ENCODE data around the gene EHD3. TPM values are rescaled to one million over a fixed set of nuclear protein-coding genes. Genes with fewer than 3 reads are reported as not detected.

EHD3 gene
- total RNA-seq, 1 donor = 48.8 TPM

DNA sequence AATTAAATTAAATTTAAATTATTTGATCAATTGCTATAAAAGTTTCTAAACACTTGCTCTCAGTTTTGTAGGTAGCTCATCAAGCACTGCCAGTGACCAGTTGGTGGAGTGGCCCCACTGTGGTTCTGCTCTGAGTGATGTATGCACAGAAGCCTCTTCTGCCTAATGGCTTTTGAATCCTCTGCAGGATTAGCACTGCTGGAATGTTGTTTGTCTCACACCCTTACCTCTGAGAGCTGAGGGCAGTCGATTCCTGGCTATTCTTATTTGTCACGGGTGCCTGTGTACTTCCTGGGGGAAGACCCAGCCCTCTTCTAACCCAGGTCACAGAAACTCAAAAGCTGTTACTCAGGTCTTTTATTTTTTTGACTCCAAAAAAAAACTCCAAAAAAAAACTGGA, 26.2 kb upstream of the EHD3 start:
- DNase-seq (ENCODE audit: low read depth) = no peak
- no peak overlapping the region for H3K4me3 ChIP-seq (ENCODE audit: low read depth, low read length)
- TF ChIP-seq, protein P1, sequence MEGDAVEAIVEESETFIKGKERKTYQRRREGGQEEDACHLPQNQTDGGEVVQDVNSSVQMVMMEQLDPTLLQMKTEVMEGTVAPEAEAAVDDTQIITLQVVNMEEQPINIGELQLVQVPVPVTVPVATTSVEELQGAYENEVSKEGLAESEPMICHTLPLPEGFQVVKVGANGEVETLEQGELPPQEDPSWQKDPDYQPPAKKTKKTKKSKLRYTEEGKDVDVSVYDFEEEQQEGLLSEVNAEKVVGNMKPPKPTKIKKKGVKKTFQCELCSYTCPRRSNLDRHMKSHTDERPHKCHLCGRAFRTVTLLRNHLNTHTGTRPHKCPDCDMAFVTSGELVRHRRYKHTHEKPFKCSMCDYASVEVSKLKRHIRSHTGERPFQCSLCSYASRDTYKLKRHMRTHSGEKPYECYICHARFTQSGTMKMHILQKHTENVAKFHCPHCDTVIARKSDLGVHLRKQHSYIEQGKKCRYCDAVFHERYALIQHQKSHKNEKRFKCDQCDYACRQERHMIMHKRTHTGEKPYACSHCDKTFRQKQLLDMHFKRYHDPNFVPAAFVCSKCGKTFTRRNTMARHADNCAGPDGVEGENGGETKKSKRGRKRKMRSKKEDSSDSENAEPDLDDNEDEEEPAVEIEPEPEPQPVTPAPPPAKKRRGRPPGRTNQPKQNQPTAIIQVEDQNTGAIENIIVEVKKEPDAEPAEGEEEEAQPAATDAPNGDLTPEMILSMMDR (IDR thresholded peaks at IDR 0.05; ENCODE audit: insufficient read depth, low read depth, low read length) = no peak

DNA sequence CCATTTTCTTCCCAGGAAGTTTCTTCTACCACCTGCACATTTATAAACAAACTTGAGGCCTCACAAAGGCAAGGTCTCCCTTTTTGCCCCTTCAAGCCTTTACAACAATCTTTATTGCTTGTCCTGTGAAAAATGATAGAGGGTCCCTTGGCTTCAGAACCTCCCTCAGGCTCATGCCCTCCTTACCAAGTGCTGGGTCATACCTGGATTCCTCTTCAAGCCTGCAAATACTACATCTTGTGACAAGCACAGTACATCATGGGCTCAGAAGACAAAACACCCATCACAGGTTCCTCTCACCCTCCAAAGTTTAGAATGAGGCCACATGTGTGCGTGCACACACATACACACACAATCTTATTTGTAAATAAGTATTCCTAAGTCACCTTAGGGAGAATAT, 25.7 kb upstream of the EHD3 start:
- no peak for DNase-seq (ENCODE audit: low read depth)
- TF ChIP-seq, protein P1 (IDR thresholded peaks at IDR 0.05; ENCODE audit: insufficient read depth, low read depth, low read length) = no peak
- no peak overlapping the region for H3K4me3 ChIP-seq (ENCODE audit: low read depth, low read length)

DNA sequence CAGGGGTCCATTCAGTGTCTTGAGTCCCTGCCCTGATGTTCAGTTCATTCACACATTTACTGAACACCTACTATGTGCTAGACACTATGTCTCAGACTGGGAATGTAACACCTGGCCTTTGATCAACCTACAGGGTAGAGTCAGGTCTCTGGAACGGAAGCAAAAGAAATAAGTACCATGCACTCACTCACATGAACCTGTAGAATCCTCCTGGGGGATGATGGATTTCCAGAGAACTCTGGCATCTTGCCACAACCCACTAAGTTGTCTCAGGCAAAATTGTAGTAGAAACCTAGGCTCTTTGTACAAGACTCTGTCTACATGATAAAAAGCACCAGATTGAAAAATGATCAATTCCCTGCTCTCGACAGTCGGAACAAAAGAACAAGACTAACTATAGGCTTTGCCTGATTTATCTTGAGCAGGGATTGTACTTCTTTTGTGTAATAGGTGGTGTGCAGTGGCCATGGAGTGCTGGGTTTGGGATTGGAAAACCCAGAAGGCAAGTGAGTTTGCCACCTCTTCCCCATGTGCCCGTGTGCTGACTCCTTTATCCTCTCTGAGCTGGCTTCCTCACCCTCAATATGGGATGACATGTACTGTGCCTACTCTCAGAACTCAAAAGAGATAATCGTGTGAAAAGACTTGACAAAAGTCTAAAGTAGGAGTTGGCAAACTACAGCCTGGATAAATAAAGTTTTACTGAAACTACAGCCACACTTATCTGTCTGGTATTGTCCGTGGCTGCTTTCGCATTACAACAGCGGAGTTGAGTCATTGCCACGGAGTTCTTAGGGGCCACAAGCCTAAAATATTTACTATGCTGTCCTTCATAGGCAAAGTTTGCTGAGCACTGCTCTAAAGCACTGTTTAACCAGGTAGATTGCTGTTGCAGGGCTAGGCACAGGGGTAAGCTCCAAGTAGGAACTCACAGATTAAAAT, 21.0 kb upstream of the EHD3 start:
- H3K4me3 ChIP-seq (ENCODE audit: low read depth, low read length) = no peak overlapping the region
- DNase-seq (ENCODE audit: low read depth) = no peak
- TF ChIP-seq, protein P1 (IDR thresholded peaks at IDR 0.05; ENCODE audit: insufficient read depth, low read depth, low read length) = no peak

DNA sequence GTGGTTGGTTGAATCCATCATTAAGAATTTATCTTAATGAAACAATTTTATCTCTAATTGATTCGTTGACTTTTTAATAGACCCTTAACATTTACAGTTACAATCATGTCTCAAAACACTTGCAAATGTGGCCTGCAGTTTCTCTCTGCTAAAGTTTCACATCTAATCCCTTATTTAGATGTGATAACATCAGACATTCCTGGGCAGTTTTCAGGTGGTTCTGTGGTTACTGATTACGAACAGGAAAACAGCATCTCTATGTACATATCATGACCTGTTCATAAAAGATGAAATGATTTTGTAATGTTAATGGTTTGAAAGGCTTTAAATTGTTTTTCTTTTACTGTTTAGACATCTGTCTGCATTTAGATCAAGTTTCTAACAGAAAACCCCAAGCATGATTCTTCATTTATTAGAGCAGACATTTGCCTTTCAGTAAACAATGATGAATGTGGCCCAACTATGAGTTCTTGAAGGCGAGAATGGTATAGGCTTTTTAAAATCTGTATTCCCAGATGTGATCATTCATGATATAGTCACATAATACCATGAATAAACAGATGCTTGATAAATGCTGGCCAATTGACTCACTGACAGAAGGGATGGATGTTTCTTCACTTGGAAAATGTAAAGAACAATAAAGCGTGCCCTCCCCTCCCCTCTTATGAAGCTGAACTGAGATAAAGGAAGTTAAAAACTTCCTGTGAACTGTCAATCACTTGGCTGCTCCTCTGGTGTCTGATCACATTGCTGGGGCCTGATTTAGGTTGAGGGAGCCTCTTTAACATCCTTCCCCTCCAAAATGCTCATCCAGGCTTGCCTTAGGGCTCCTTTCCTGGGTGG, 20.1 kb upstream of the EHD3 start:
- TF ChIP-seq, protein P1 (IDR thresholded peaks at IDR 0.05; ENCODE audit: insufficient read depth, low read depth, low read length) = no peak
- H3K4me3 ChIP-seq (ENCODE audit: low read depth, low read length) = no peak overlapping the region
- no peak for DNase-seq (ENCODE audit: low read depth)

DNA sequence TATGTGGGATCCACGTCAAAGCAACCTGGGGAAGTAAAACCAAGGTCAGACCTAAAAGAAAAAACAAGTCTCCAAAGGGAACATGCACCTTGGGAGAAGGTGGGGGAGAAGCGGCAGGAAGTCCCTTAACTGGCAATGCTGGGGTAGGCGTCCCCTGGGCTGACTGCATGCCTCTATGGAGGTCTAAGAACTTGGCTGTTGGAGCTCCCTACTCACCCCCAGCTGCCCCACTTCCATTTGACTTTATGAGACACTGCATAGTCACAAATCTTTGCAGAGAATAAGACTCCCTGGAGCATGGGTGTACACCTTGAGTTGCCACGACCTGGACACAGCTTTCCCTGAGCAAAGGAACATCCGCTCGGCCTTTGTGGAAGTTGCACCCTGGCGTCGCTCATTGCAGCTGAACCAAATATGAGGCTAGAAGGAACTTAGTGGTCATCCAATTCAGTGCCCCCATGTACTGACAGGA, 19.5 kb upstream of the EHD3 start:
- H3K4me3 ChIP-seq (ENCODE audit: low read depth, low read length) = no peak overlapping the region
- no peak for DNase-seq (ENCODE audit: low read depth)
- TF ChIP-seq, protein P1 (IDR thresholded peaks at IDR 0.05; ENCODE audit: insufficient read depth, low read depth, low read length) = no peak

DNA sequence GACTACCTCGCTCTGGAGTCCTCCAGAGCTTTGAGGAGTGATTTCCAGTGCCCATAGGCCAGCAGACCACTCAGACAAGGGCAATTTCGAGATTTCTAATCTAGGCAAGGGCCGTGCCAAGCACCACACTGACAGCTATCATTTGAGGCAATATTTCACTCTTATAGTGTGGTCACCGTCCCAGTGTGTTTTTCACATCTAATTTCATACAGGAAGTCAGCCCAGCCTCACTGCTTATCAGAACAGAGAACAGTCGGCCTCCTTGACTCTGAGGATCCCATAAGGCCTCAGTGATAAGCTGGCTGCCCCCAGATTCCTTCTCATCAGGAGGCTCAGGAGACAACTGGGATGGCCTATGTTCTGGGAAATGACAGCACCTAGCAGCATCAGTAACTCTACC, 17.2 kb upstream of the EHD3 start:
- no peak for DNase-seq (ENCODE audit: low read depth)
- H3K4me3 ChIP-seq (ENCODE audit: low read depth, low read length) = no peak overlapping the region
- TF ChIP-seq, protein P1 (IDR thresholded peaks at IDR 0.05; ENCODE audit: insufficient read depth, low read depth, low read length) = no peak
